NCI-H774 (cell line): ENCODE measurements around the gene NBPF9.
"Not testable (repeated sequence)": the region's sequence is repeated elsewhere in the genome, so short reads cannot be mapped to it uniquely, and the experiment has no call there.

Experiments
- DNase-seq: peaks from one replicate; lab custom pipeline; 2025; lab: John Stamatoyannopoulos, UW

NBPF9 gene, protein sequence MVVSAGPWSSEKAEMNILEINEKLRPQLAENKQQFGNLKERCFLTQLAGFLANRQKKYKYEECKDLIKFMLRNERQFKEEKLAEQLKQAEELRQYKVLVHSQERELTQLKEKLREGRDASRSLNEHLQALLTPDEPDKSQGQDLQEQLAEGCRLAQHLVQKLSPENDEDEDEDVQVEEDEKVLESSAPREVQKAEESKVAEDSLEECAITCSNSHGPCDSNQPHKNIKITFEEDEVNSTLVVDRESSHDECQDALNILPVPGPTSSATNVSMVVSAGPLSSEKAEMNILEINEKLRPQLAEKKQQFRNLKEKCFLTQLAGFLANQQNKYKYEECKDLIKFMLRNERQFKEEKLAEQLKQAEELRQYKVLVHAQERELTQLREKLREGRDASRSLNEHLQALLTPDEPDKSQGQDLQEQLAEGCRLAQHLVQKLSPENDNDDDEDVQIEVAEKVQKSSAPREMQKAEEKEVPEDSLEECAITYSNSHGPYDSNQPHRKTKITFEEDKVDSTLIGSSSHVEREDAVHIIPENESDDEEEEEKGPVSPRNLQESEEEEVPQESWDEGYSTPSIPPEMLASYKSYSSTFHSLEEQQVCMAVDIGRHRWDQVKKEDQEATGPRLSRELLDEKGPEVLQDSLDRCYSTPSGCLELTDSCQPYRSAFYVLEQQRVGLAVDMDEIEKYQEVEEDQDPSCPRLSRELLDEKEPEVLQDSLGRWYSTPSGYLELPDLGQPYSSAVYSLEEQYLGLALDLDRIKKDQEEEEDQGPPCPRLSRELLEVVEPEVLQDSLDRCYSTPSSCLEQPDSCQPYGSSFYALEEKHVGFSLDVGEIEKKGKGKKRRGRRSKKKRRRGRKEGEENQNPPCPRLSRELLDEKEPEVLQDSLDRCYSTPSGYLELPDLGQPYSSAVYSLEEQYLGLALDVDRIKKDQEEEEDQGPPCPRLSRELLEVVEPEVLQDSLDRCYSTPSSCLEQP (N-terminal part only)

DNA sequence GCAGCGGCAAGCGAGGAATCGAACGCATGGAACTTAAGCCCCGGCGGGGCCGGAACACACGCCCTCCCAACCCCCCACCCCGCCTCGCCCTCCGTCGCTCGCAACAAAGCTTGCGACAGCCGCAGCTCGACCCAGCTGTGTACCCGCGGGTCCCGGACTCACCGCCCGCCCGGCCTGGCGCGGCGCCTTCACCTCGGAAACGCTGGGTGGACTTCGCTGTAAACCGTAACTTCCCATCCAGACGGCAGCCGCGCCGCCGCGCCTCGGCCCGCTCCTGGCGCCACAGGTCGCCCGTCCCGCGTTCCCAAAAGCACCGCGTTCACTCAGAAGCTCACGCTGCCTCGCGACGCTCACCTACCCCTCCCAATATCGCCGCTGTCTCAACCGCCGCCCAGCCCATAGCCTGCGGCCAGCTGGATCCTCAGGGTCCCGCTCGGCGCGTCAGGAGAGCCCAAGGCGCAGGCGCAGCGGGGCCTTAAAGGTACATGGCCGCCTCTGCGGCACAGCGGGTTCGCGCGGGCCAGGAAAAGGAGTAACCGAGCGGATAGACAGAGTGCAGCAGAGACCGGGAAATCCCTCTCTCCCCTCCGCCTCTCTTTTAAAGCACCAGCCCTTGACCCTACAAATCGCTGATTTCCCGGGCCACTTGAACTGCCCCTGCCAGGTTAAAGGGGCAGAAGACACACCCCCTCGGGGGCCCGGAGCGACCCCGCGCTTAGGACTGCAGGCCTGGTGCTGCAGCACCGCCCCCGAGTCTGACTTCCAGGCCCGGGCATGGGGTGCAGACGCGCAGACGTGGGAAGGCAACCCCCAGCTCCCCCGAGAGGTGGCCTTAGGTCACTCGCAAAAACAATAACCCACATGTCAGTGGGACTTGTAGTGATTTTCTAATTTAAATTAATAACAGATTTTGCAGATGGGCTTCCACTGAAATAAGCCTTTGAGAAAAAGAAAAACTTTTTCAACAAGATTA lies at the start of gene NBPF9:
Gene NBPF9, minus strand, starts transcription at position 443 of the 973 bp plus-strand sequence. CDS start 21,412 bp downstream, outside the sequence.
- DNase-seq = peak; percentile 20

DNA sequence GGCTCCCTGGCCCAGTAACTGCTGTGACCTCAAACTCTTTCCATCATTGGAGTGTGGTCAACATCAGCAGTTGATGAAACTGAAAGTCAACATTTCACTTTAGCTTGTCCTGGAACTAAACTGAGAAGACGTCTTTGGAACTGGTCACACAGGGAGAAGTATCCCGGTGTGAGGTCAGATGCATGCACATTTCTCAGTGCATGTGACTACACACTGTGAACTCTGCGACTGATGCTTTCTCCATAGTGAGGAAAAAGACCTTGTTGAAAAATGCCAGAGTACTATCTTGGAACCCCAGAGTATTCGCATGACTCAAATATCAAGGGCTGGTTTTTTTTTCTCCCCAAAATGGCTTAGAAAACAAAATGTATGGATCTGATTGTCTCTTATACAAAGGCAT lies 46.6 kb upstream of the NBPF9 start:
- not testable (repeated sequence) for DNase-seq

DNA sequence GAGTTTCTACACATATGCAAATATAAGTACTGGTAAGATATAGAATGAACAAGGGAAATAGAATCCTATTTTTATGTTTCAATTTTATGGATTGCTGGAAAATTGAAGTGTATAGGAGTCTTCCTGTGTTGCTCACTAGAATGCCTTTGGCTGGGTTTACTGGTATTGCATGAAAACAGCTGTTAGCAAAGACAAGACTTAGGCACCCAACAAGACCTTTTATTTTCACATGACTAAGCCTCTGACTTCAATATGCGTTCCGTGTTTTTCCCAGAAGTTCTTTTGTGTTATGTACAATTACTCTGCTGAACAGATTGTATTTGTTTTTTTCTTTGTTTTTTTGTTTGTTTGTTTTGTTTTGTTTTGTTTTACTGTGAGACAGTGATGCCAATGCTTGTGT lies 34.2 kb upstream of the NBPF9 start:
- DNase-seq = not testable (repeated sequence)

DNA sequence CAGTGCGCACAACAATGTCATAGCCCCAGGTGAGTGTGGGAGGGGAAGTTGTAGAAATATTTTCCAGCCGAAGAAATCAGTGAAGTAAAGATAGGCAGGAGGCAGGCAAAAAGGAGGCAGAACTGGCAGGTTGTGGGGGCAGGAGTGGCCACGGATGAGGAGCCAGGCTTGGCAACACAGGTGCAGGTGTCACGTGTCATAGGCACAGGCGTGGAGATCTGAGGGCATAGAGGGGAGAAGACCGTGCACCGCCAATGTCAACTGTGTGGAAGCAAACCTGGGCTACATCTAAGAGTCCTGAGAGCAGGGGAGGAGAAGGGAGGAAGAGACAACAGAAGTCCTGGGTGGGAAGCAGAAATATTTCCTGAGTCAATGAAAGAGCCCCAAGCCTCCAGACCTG lies 27.6 kb upstream of the NBPF9 start:
- DNase-seq = not testable (repeated sequence)

DNA sequence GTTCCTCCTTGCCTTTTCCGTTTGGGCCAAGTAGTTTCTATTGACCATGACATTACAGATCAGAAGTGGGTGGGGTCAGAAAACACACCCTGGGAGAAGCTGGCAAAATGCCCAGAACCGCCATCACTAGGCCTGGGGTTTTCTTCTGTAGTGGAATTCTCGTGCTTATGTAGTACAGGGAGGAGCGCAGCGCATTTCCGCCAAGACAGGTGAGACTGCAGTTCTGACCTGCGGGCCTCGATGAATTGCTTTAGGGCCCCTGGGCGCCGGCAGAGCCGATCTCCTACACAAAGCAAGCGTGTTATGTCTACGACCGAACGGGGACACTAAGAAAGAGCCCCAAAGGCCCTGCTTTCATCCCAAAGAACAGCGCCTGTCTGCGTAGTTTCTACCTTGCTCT lies 25.9 kb upstream of the NBPF9 start:
- not testable (repeated sequence) for DNase-seq

DNA sequence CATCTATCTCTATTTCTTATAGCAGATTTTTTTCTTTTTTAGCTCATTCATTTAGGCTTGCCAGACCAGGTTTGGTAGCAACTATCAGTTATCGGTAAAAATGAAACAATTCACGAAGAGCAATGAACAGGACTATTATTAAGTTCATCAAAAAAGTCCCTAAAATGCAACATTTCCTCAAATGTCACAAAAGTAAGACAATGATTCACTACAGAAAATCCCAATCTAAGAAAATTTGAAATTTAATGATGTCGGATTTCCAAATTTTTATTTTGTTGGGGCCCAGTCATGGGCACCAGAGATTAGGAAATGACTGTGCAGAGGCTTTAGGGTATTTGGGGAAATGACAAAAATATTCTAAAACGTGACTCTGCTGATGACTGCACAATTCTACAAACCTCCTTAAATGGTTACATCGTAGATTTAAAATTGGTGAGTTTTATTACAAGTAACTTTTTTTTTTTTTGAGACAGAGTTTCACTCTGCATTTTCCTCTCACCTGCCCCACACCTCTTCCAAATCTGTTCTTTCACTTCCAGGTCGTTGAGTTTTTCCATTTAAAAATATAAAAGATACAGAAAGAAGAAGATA lies 23.3 kb upstream of the NBPF9 start:
- not testable (repeated sequence) for DNase-seq

DNA sequence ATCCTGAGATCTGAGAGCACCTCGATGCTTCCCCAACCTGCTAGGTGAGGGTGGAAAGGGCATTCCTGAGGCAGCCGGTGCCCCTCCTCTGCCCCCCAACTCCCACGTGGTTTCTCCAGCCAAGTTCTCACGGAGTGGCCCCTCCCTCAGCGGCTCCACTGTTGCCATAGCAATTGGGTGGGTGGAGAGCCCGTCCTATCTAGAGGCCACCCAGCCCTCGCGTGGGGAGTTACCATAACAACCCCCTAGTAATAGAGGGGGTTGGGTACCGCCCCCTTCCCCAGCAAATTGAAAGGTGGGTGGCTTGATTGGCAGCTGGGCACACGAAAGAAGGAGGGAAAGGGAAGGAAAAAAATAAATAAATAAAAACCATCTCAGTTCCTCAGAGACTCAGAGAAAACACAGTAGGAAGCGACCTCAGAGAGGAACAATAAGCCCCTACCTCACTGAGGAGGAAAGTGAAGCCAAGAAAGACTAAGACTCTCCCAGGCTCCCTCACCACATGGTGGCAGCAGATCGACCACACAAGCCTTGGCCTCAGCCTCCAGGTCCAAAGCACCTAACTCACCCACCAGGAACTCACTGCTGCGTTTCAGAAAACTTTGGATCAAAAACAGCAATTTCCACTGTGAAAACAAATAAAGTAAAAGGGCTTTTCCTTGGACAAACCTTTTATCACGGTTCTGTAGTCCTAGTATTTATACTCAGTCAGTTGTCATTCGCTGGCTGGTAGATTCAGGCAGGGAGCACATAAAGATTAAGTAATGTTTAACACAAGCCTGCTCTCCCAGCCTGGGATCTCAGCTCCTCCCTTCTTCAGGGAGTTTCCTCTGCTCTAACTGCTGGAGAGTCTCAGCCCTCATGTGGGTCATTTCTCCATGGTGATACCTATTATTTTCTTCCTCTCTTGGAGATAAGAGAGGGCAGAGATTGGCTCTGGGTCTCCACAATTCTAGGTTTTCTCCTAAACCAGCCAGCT lies 20.9 kb upstream of the NBPF9 start:
- peak; percentile 7 for DNase-seq

DNA sequence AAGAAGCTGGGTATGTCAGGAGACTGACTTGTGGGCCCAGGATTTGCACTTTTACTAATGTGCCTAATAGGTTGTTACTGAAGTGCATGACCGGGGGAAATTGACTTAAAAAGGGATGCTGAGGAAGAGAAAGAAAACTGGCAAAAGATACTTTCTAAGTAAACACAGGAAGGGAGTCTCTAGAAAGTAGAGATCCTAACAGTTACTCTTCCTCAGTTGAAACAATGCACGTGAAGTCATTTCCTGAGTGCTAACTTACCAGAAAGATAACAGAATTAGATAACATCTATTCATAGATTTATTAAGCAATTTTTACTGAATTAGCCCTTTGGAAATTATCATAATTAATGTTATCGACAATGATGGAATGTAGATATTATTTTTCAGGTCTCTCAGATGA lies 9.5 kb upstream of the NBPF9 start:
- DNase-seq = not testable (repeated sequence)

DNA sequence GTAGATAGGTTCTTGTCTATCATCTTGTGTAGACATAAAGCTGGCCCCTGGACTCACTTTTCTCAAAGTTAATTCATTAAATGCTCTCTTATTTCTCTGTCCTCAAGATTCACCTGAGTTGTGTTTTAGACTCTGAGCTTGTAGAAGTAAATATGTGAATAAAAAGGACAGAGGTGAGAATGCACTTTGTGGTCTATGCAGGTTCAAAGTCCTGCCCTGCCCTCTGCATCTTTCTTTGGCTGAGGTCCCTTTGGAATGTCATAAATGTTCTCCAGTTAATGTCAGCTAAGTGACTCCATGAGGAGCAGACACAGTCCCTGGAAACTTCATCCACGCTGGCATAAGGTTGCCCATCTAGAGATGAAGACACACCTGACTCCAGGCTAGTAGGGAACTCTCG lies 7.0 kb upstream of the NBPF9 start:
- not testable (repeated sequence) for DNase-seq

DNA sequence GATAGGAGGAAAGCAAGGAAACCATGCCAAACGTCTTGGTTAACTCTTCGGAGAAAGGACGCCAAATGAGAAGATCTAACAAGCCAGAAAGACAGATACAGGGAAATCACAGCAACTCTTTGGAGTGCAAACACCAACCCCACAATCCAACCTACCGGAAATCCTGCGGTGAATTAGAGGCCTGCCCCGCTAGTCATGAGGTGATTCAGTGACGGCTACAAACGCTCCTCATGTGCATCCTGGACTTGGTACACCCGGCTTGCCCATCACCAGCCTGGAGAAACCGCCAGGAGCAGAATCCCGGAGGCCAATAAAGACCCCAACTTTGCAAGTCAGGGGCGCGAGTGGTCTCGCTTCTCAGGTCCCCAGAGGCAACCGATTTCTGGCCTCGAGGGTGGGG lies 777 bp downstream of the NBPF9 start:
- not testable (repeated sequence) for DNase-seq

DNA sequence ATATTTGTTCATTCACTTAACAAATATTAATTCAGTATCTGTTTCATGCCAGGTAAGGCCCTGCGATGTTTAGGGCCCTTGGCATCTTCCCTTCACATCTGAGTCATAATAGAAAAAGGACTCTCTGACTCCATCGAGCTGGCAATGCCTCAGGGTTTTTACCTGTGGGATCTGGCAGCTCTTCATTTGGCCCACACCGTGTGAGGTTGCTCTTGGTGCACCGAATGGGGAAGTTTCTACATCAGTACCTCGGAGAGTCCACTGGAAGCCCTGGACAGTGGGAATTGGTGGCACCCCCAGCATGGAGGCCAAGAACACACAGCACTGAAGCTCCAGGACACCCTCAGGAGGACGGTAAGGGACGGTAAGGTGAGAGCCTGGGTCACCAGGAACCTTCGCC lies 5.1 kb downstream of the NBPF9 start:
- DNase-seq = not testable (repeated sequence)

DNA sequence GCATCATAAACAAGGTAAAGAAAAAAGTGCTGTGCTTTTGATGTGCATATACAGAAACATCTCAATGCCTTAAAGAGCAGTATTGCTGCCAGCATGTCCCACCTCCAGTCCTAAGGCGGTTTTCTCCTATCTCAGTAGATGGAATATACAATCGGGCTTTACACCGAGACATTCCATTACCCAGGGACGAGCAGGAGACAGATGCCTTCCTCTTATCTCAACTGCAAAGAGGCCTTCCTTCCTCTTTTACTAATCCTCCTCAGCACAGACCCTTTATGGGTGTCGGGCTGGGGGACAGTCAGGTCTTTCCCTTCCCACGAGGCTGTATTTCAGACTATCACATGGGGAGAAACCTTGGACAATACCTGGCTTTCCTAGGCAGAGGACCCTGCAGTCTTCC lies 10.2 kb downstream of the NBPF9 start:
- DNase-seq = not testable (repeated sequence)

DNA sequence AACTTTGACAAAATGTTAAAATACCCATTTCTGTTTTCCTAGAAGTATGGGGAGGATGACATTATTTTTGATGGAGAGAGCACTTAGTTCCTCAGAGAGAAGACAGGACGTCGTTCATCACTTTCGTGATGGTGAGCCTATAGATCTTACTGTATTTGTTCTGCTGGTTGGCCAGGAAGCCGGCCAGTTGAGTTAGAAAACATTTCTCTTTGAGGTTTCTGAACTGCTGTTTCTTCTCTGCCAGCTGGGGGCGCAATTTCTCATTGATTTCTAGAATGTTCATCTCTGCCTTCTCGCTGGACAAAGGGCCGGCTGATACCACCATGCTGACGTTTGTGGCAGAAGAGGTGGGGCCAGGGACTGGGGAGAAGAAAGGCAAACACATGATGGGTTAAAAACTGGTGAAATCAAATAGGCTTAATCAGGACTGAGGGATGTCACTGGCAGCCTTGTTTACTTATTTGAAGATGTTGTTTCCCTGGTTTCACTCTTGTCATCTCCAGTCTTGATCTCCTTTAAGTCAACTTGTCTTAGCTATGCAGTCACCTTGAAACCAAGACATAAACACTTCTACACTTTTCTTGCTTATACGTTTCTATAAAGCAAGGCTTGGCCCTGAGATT lies 27.7 kb downstream of the NBPF9 start:
- not testable (repeated sequence) for DNase-seq

DNA sequence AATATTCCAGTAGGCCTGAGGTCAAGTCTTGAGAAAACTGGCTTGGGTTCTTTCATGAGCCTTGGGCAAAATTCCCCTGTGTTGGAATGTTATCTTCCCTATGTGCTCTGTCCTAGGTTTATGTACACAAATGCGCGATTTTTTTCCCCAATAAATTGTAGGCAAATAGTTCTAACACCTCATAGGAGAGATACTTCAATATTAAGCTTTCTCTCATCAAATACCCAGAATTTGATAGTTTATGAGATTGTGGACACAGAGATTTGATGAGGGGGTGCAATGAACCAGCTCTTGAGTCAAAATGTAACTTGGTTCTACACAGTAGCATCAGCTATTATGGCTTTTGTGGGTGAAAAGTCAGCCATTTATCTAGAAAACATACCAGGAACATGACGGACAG lies 38.7 kb downstream of the NBPF9 start:
- DNase-seq = not testable (repeated sequence)

DNA sequence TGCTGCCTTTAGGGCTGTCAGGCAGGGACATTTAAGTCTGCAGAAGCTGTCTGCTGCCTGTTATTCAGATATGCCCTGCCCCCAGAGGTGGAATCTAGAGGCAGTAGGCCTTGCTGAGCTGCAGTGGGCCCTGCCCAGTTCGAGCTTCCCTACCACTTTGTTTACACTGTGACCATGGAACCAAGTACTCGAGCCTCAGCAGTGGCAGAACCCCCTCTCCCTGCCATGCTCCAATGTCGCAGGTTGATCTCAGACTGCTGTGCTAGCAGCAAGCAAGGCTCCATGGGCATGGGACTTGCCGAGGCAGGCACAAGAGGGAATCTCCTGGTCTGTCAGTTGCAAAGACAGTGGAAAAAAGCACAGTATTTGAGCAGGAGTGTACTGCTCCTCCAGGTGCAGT lies 60.3 kb downstream of the NBPF9 start:
- not testable (repeated sequence) for DNase-seq

DNA sequence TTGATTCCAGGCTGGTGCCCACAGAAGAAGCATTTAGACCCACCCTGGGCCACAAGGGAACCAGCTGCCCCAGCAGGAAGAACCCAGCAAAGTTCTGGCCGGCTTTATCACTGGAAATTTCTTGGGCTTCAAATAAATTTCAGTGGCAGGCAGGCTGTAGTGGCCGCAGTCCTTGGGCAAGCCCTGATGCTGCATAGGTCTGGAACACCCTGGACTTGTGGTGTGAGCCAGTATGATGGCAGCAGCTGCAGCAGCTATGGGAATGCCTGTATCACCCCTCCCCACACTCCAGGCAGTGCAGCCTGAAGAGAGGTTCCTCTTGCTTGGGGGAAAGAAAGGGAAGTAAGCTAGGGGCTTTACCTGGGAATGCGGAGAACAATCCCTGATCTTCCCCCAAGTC lies 69.4 kb downstream of the NBPF9 start:
- DNase-seq = not testable (repeated sequence)

DNA sequence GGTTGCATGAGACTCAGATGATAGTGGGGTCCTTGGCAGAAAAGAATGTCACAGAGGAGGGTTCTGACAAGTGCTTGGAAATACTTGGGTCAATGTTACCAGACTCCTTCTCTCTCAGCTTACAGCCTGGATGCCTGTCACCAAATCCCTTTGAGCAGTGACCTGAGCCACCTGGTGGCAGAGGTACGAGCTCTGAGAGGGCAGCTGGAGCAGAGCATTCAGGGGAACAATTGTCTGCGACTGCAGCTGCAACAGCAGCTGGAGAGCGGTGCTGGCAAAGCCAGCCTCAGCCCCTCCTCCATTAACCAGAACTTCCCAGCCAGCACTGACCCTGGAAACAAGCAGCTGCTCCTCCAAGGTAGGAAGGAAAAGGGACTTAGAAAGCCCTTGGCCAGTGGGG lies 79.0 kb downstream of the NBPF9 start:
- DNase-seq = not testable (repeated sequence)

DNA sequence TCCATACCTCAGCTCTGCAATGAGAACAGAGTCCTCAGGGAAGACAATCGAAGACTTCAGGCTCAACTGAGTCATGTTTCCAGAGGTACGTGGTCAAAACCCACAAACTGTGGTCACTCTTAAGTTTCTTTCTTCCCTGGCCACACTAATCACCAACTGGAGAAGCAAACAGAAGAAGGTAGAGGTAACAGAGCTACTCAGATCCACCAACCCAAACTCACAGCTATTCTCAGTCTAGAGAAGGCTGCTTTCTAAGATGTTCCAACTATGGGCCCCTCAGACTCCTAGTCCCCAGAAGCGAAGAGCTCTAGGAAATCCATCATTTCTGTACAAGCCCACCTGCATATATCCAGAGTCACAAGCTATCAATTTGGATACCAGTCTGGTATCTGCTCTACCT lies 84.8 kb downstream of the NBPF9 start:
- DNase-seq = not testable (repeated sequence)

DNA sequence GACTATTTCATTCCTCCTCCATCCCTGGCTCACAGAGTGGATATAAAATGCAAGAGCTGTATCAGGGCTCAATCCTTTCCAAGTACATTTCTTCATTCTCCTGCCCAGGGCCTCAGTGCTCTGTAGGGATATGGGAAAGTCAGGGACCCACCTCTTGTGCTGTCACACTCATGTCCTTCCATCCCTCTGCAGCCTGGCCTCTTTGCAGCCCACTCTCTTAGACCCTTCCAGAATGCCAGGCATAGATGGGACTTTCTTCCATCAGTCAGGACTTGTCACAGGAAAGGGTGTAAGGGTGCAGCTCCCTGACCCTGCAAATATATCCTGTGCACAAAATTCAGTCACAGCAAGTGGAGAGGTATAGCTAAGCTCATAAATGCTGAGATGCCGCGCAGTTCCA lies 86.7 kb downstream of the NBPF9 start:
- not testable (repeated sequence) for DNase-seq
